KMS-11 (cell line): Measurements from ENCODE around the gene PLCG2.

Source experiments
- H2AFZ ChIP-seq: fragments of 200-600 bp; sonication (generic); 2 replicates; pipeline ENCODE4 v1.6.1; 2016; ENCODE audit warnings: antibody characterized with exemption, mixed run types, low read depth
- H3K27ac ChIP-seq: fragments of 200-600 bp; sonication (generic); 2 replicates; pipeline ENCODE4 v1.6.1; 2016; ENCODE audit warnings: mild to moderate bottlenecking, mixed run types
- H3K27me3 ChIP-seq: fragments of 200-600 bp; sonication (generic); 2 replicates; pipeline ENCODE4 v1.6.1; 2017; ENCODE audit warnings: mild to moderate bottlenecking, low read depth, mixed run types, moderate library complexity; ENCODE audit not compliant: insufficient read depth
- H3K36me3 ChIP-seq: fragments of 200-600 bp; sonication (generic); 2 replicates; pipeline ENCODE4 v1.6.1; 2017; ENCODE audit warnings: mild to moderate bottlenecking, mixed run types; ENCODE audit not compliant: insufficient read depth
- H3K4me1 ChIP-seq: fragments of 200-600 bp; sonication (generic); 2 replicates; pipeline ENCODE4 v1.6.1; 2016; ENCODE audit warnings: mild to moderate bottlenecking, low read depth, mixed run types; ENCODE audit not compliant: poor library complexity, severe bottlenecking
- H3K4me2 ChIP-seq: fragments of 200-600 bp; sonication (generic); 2 replicates; pipeline ENCODE4 v1.7.0; 2016; ENCODE audit warnings: mild to moderate bottlenecking, mixed run types
- H3K4me3 ChIP-seq: fragments of 200-600 bp; sonication (generic); IDR thresholded peaks from 2 replicates; pipeline ENCODE4 v1.6.1; 2017; ENCODE audit warnings: low read depth, low read length, mixed read lengths; ENCODE audit not compliant: insufficient read depth
- H3K79me2 ChIP-seq: fragments of 200-600 bp; sonication (generic); 2 replicates; pipeline ENCODE4 v1.6.1; 2016; ENCODE audit warnings: low read depth, mixed run types; ENCODE audit not compliant: insufficient read depth
- H3K9ac ChIP-seq: fragments of 200-600 bp; sonication (generic); 2 replicates; pipeline ENCODE4 v1.6.1; 2016; ENCODE audit warnings: mild to moderate bottlenecking, mixed run types
- H4K20me1 ChIP-seq: fragments of 200-600 bp; sonication (generic); 2 replicates; pipeline ENCODE4 v1.6.1; 2016; ENCODE audit warnings: mild to moderate bottlenecking, mixed run types; ENCODE audit not compliant: insufficient read depth
- CTCF ChIP-seq: fragments of 200-600 bp; sonication (generic); conservative IDR thresholded peaks from 2 replicates; pipeline ENCODE4 v1.6.1; 2017; ENCODE audit warnings: low read depth, mild to moderate bottlenecking, antibody characterized with exemption, low read length, moderate library complexity, mixed read lengths

The PLCG2 gene

GRCh38 chr16:81815429-81815766 is 36.3 kb downstream of the PLCG2 start:
- no peaks in the 10 kb centered on the region for H3K79me2 ChIP-seq
- H3K4me3 ChIP-seq: no peak overlapping the region
- no peak overlapping the region for H3K4me2 ChIP-seq
- TF ChIP-seq CTCF: no peak
- no peaks in the 10 kb centered on the region for H4K20me1 ChIP-seq
- H3K27me3 ChIP-seq: no peaks in the 10 kb centered on the region
- no peak overlapping the region for H3K27ac ChIP-seq
- H3K36me3 ChIP-seq: no peaks in the 10 kb centered on the region
- peaks cover 9% of the 10 kb centered on the region for H3K4me1 ChIP-seq
- no peak overlapping the region for H3K9ac ChIP-seq
- H2AFZ ChIP-seq: no peak overlapping the region

- H3K4me3 ChIP-seq: no peak overlapping the region
- no peaks in the 10 kb centered on the region for H3K4me1 ChIP-seq
- H3K79me2 ChIP-seq: no peaks in the 10 kb centered on the region
- H3K27me3 ChIP-seq: no peaks in the 10 kb centered on the region
- no peak overlapping the region for H3K9ac ChIP-seq
- H3K4me2 ChIP-seq: no peak overlapping the region
- no peak overlapping the region for H3K27ac ChIP-seq
- no peak for TF ChIP-seq CTCF
- H4K20me1 ChIP-seq: no peaks in the 10 kb centered on the region
- H3K36me3 ChIP-seq: no peaks in the 10 kb centered on the region
- H2AFZ ChIP-seq: no peak overlapping the region
These were observed 37.3 kb downstream of the PLCG2 start for GRCh38 chr16:81816351-81816750.

GRCh38 chr16:81816793-81817210 is 37.7 kb downstream of the PLCG2 start:
- Histone ChIP-seq H3K27me3 (no peaks in the 10 kb centered on the region), H3K79me2 (no peaks in the 10 kb centered on the region), H3K4me3 (no peak overlapping the region), H3K9ac (no peak overlapping the region), H2AFZ (no peak overlapping the region), H3K4me2 (no peak overlapping the region), H3K36me3 (no peaks in the 10 kb centered on the region), H3K4me1 (no peaks in the 10 kb centered on the region), H3K27ac (no peak overlapping the region), H4K20me1 (no peaks in the 10 kb centered on the region)
- no peak for TF ChIP-seq CTCF

- Histone ChIP-seq H3K36me3 (no peaks in the 10 kb centered on the region), H3K4me1 (no peaks in the 10 kb centered on the region), H2AFZ (no peak overlapping the region), H3K4me3 (no peak overlapping the region), H3K9ac (no peak overlapping the region), H3K27me3 (no peaks in the 10 kb centered on the region), H3K4me2 (no peak overlapping the region), H3K27ac (no peak overlapping the region), H4K20me1 (no peaks in the 10 kb centered on the region), H3K79me2 (no peaks in the 10 kb centered on the region)
- no peak for TF ChIP-seq CTCF
These were observed 38.2 kb downstream of the PLCG2 start for GRCh38 chr16:81817296-81817695.
